ENCODE measurements around the gene COL1A2. TPM values are rescaled to one million over a fixed set of nuclear protein-coding genes. Genes with fewer than 3 reads are reported as not detected.

COL1A2 gene
- total RNA-seq, 4 donors from 2014 or later: 155 to 361 (median 232) TPM

- no peak for ATAC-seq (ENCODE audit: low FRiP score)
- TF ChIP-seq, protein P1, sequence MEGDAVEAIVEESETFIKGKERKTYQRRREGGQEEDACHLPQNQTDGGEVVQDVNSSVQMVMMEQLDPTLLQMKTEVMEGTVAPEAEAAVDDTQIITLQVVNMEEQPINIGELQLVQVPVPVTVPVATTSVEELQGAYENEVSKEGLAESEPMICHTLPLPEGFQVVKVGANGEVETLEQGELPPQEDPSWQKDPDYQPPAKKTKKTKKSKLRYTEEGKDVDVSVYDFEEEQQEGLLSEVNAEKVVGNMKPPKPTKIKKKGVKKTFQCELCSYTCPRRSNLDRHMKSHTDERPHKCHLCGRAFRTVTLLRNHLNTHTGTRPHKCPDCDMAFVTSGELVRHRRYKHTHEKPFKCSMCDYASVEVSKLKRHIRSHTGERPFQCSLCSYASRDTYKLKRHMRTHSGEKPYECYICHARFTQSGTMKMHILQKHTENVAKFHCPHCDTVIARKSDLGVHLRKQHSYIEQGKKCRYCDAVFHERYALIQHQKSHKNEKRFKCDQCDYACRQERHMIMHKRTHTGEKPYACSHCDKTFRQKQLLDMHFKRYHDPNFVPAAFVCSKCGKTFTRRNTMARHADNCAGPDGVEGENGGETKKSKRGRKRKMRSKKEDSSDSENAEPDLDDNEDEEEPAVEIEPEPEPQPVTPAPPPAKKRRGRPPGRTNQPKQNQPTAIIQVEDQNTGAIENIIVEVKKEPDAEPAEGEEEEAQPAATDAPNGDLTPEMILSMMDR (IDR thresholded peaks at IDR 0.05): no peak
- no peak for DNase-seq (ENCODE audit: low spot score)
Measured at GRCh38 chr7:94422136-94422535, 27.4 kb downstream of the COL1A2 start.

GRCh38 chr7:94422827-94423460 is 28.2 kb downstream of the COL1A2 start:
- TF ChIP-seq, protein P1 (IDR thresholded peaks at IDR 0.05): no peak
- DNase-seq (ENCODE audit: low spot score) (no peak), ATAC-seq (ENCODE audit: low FRiP score) (no peak)

GRCh38 chr7:94423863-94424735 is 29.4 kb downstream of the COL1A2 start:
- ATAC-seq (ENCODE audit: low FRiP score): no peak
- TF ChIP-seq, protein P1 (IDR thresholded peaks at IDR 0.05): no peak

GRCh38 chr7:94425546-94425945 is 30.9 kb downstream of the COL1A2 start:
- DNase-seq (ENCODE audit: low spot score): no peak
- ATAC-seq (ENCODE audit: low FRiP score): no peak
- TF ChIP-seq, protein P1 (IDR thresholded peaks at IDR 0.05): no peak

More at GRCh38 chr7:94423863-94424735, 29.4 kb downstream of the COL1A2 start:
- DNase-seq (ENCODE audit: low spot score): no peak

- DNase-seq (ENCODE audit: low spot score): no peak
- ATAC-seq (ENCODE audit: low FRiP score): no peak
- TF ChIP-seq, protein P1 (IDR thresholded peaks at IDR 0.05): no peak
Measured at GRCh38 chr7:94426980-94427875, 32.5 kb downstream of the COL1A2 start.

- DNase-seq (ENCODE audit: low spot score): no peak
- ATAC-seq (ENCODE audit: low FRiP score): no peak
- TF ChIP-seq, protein P1 (IDR thresholded peaks at IDR 0.05): no peak
Measured at GRCh38 chr7:94429153-94429552, 34.5 kb downstream of the COL1A2 start.

Measured in omental fat pad (tissue), 4 donors.